Smooth muscle cell of bladder (primary cell): Measurements from ENCODE around the gene MYL2. TPM values are rescaled to one million over a fixed set of nuclear protein-coding genes. Genes with fewer than 3 reads are reported as not detected.

Source experiments
- total RNA-seq: library from RNA; depleted of rRNA; stranded (reverse); fragments of >200 nt; gene quantifications from 2 replicates; pipeline ENCODE4 v1.2.3, GENCODE V29; 2014

Gene MYL2
- total RNA-seq = not detected in 2 replicates

GRCh38 chr12:110920324-110920910 is at the start of gene MYL2:
TSS of gene MYL2 (minus strand) at chr12:110920579. CDS start at chr12:110920529, 50 bp downstream.

Other genes starting within 250 kb of the MYL2 start
- 4.8 and 8.5 TPM in 2 replicates for gene HVCN1, start 231.5 kb downstream of the MYL2 start, total RNA-seq
- gene PPP1CC, start 177.7 kb downstream of the MYL2 start, total RNA-seq = 64.7 and 65.5 TPM in 2 replicates
- not detected in 2 replicates for gene CCDC63, start 73.6 kb downstream of the MYL2 start, total RNA-seq
- gene CUX2, start 113.6 kb upstream of the MYL2 start, total RNA-seq = not detected in 2 replicates